HepG2 (cell line): Measurements from ENCODE around the gene CIROP. TPM values are rescaled to one million over a fixed set of nuclear protein-coding genes. Genes with fewer than 3 reads are reported as not detected.

Experiments
- ATF2 ChIP-seq: sonication (generic); formaldehyde crosslinking; IDR thresholded peaks from 2 replicates; pipeline ENCODE4 v1.4.0; 2020; ENCODE audit warnings: missing genetic modification reagents
- CBX2 ChIP-seq, 2 experiments: fragments of 200-600 bp in 1 of 2; sonication (generic); formaldehyde crosslinking in 1 of 2; IDR thresholded peaks; 2 replicates each; pipeline versions ENCODE4 v1.7.0 to v1.8.1; 2018 to 2022; ENCODE audit warnings: low read depth in 2 of 2, low read length in 1 of 2, mild to moderate bottlenecking in 1 of 2, missing genetic modification reagents in 1 of 2
- EP300 ChIP-seq, 3 experiments: sonication (generic) in 1 of 3; formaldehyde crosslinking in 1 of 3; IDR thresholded peaks; 2 replicates each; pipeline versions ENCODE4 v1.5.1 to v1.6.1; 2011 to 2020; ENCODE audit warnings: low read depth in 2 of 3, low read length in 2 of 3, borderline replicate concordance in 1 of 3, improper control_type of control experiment in 1 of 3, mild to moderate bottlenecking in 1 of 3, missing genetic modification reagents in 1 of 3, moderate library complexity in 1 of 3
- FOXA1 ChIP-seq, 2 experiments: fragments of 450-650 bp in 1 of 2; sonication (generic) in 1 of 2; formaldehyde crosslinking in 1 of 2; IDR thresholded peaks; 2 replicates each; pipeline versions ENCODE4 v1.4.0 to v1.6.1; 2016 to 2020; ENCODE audit warnings: missing genetic modification reagents in 1 of 2
- GATAD2A ChIP-seq: IDR thresholded peaks from 2 replicates; pipeline ENCODE4 v1.6.1; 2016
- HNRNPK ChIP-seq: fragments of 200-400 bp; formaldehyde crosslinking; IDR thresholded peaks from 2 replicates; pipeline ENCODE4 v1.6.1; 2018; ENCODE audit warnings: low read length, low read depth, moderate library complexity, mild to moderate bottlenecking; ENCODE audit not compliant: poor library complexity, severe bottlenecking
- HNRNPL ChIP-seq: fragments of 200-400 bp; formaldehyde crosslinking; IDR thresholded peaks from 2 replicates; pipeline ENCODE4 v1.6.1; 2017; ENCODE audit warnings: mild to moderate bottlenecking, low read depth, low read length
- NFKB2 ChIP-seq: sonication (generic); formaldehyde crosslinking; IDR thresholded peaks from 2 replicates; pipeline ENCODE4 v1.4.0; 2020; ENCODE audit warnings: missing genetic modification reagents, borderline replicate concordance
- THAP9 ChIP-seq: sonication (generic); formaldehyde crosslinking; IDR thresholded peaks from 2 replicates; pipeline ENCODE4; 2020; ENCODE audit warnings: missing genetic modification reagents, mild to moderate bottlenecking, borderline replicate concordance
- ZBTB49 ChIP-seq: sonication (generic); formaldehyde crosslinking; IDR thresholded peaks from 2 replicates; pipeline ENCODE4 v1.4.0; 2020; ENCODE audit warnings: missing genetic modification reagents, borderline replicate concordance
- ZNF567 ChIP-seq: sonication (generic); formaldehyde crosslinking; IDR thresholded peaks from 2 replicates; pipeline ENCODE4 v1.8.1; 2023; ENCODE audit warnings: mild to moderate bottlenecking, missing genetic modification reagents, borderline replicate concordance
- ZNF704 ChIP-seq: sonication (generic); formaldehyde crosslinking; IDR thresholded peaks from 2 replicates; pipeline ENCODE4 v1.8.1; 2023; ENCODE audit warnings: mild to moderate bottlenecking, inconsistent platforms, moderate library complexity, missing genetic modification reagents, borderline replicate concordance
- ZNF724P ChIP-seq: sonication (generic); formaldehyde crosslinking; IDR thresholded peaks from 2 replicates; pipeline ENCODE4 v1.8.0; 2022; ENCODE audit warnings: missing genetic modification reagents, borderline replicate concordance
- ZNF784 ChIP-seq: sonication (generic); formaldehyde crosslinking; IDR thresholded peaks from 2 replicates; pipeline ENCODE4 v1.5.1; 2020; ENCODE audit warnings: missing genetic modification reagents, mild to moderate bottlenecking, borderline replicate concordance
- ZNF850 ChIP-seq: sonication (generic); formaldehyde crosslinking; conservative IDR thresholded peaks from 2 replicates; pipeline ENCODE4 v1.9.0; 2021; ENCODE audit warnings: mild to moderate bottlenecking, missing genetic modification reagents
- polyA plus RNA-seq, 8 experiments: library from polyadenylated mRNA; depleted of rRNA in 3 of 8; stranded (reverse) in 7 of 8; unstranded in 1 of 8; fragments of >200 nt; fragmentation: Illumina TruSeq in 4 of 8; extraction: Trizol in 4 of 8; gene quantifications; 2 replicates each; pipeline versions ENCODE4 v1.2.1 to v1.2.3, GENCODE V29; 2011 to 2016; ENCODE audit warnings: low read depth in 4 of 8, missing spikeins in 1 of 8, mixed read lengths in 1 of 8; ENCODE audit not compliant: insufficient read depth in 1 of 8
- total RNA-seq, 5 experiments: library from RNA; depleted of rRNA; stranded (reverse); fragments of >200 nt; fragmentation: Illumina TruSeq; extraction: Trizol; gene quantifications; 2 replicates each; pipeline ENCODE4 v1.2.3, GENCODE V29; 2016; ENCODE audit warnings: low read depth in 1 of 5

Gene CIROP
- total and polyA plus RNA-seq, 2 of the 13 experiments (the other 11 are each of a cell fraction or from before 2014, with no cell fraction given): 0.07 TPM; not detected in 1

GRCh38 chr14:23094666-23095195 is 10.1 kb downstream of the CIROP start, which contains the start of gene ACIN1 (continued):
- peak; percentile 98 for TF ChIP-seq ZNF704 (CRISPR knock-in tag)
- TF ChIP-seq FOXA1 (IDR thresholded peaks at IDR 0.05): no peak
- TF ChIP-seq FOXA1 (CRISPR knock-in tag; IDR thresholded peaks at IDR 0.05): peak; percentile 44; the same call in 1 of the 2 replicates
- TF ChIP-seq EP300 (IDR thresholded peaks at IDR 0.05; ENCODE audit: low read depth in 2 of 2, low read length in 2 of 2): 0 out of 4 replicates have a peak, but pooled peaks of 1 of the 2 experiments have one; percentile 8
- no peak; the same call in none of the 2 replicates for TF ChIP-seq EP300 (CRISPR knock-in tag; IDR thresholded peaks at IDR 0.05; ENCODE audit: borderline replicate concordance)
- TF ChIP-seq ZNF784 (CRISPR knock-in tag): peak; percentile 96; the same call in 1 of the 2 replicates
- TF ChIP-seq ZNF850 (CRISPR knock-in tag): no peak; the same call in 1 of the 2 replicates
- TF ChIP-seq HNRNPL: peak; percentile 85; the same call in 1 of the 2 replicates
- peak; percentile 90 for TF ChIP-seq HNRNPK
- 0 out of 2 replicates have a peak, but pooled peaks have one; percentile 78 for TF ChIP-seq ZBTB49 (CRISPR knock-in tag)
- TF ChIP-seq ZNF567 (CRISPR knock-in tag): peak; percentile 100
- TF ChIP-seq ATF2: peak; percentile 63; the same call in 1 of the 2 replicates
- TF ChIP-seq ZNF724P (CRISPR knock-in tag): peak; percentile 99
- peak; percentile 99 for TF ChIP-seq THAP9 (CRISPR knock-in tag)
- TF ChIP-seq GATAD2A (CRISPR knock-in tag): peak; percentile 61
- TF ChIP-seq NFKB2 (CRISPR knock-in tag): peak; percentile 98
- TF ChIP-seq CBX2 (IDR thresholded peaks at IDR 0.05; ENCODE audit: low read depth, low read length): no peak
- TF ChIP-seq CBX2 (CRISPR knock-in tag; IDR thresholded peaks at IDR 0.05; ENCODE audit: low read depth): peak; percentile 91; the same call in 1 of the 2 replicates
